BE2C (cell line): ENCODE measurements around the gene E2F6.

Experiments used
- DNase-seq: peaks from one replicate; pipeline ENCODE4 v3.0.0-alpha.2; 2020
- H3K27me3 ChIP-seq: fragments of 250-450 bp; sonication (Bioruptor Pico); 2 replicates; pipeline ENCODE4 v1.5.1; 2020; ENCODE audit warnings: mild to moderate bottlenecking
- H3K36me3 ChIP-seq: fragments of 250-450 bp; sonication (Bioruptor Pico); 2 replicates; pipeline ENCODE4 v1.5.1; 2020; ENCODE audit warnings: mild to moderate bottlenecking
- H3K4me1 ChIP-seq: fragments of 250-450 bp; sonication (Bioruptor Pico); 2 replicates; pipeline ENCODE4 v1.5.1; 2020
- H3K4me3 ChIP-seq: 2 replicates; pipeline ENCODE4 v1.5.1; 2011; ENCODE audit warnings: low read depth, low read length
- H3K9me3 ChIP-seq: fragments of 250-450 bp; sonication (Bioruptor Pico); 2 replicates; pipeline ENCODE4 v1.5.1; 2020
- CTCF ChIP-seq: IDR thresholded peaks from 2 replicates; pipeline ENCODE4 v1.5.1; 2012; ENCODE audit warnings: mild to moderate bottlenecking, low read depth, low read length

Gene E2F6

GRCh38 chr2:11459816-11460215, 6.1 kb downstream of the E2F6 start:
- no peak for TF ChIP-seq CTCF
- peaks cover 38% of the 10 kb centered on the region for H3K36me3 ChIP-seq
- no peak overlapping the region for H3K4me3 ChIP-seq
- H3K27me3 ChIP-seq = no peaks in the 10 kb centered on the region
- H3K4me1 ChIP-seq = no peaks in the 10 kb centered on the region
- H3K9me3 ChIP-seq = no peaks in the 10 kb centered on the region
- no peak for DNase-seq

GRCh38 chr2:11458753-11459152, 7.2 kb downstream of the E2F6 start:
- no peaks in the 10 kb centered on the region for H3K4me1 ChIP-seq
- TF ChIP-seq CTCF = no peak
- peaks cover 39% of the 10 kb centered on the region for H3K36me3 ChIP-seq
- H3K27me3 ChIP-seq = no peaks in the 10 kb centered on the region
- H3K9me3 ChIP-seq = no peaks in the 10 kb centered on the region
- H3K4me3 ChIP-seq = no peak overlapping the region
- no peak for DNase-seq

- Histone ChIP-seq H3K36me3 (peaks cover 39% of the 10 kb centered on the region), H3K27me3 (no peaks in the 10 kb centered on the region), H3K4me3 (no peak overlapping the region), H3K4me1 (no peaks in the 10 kb centered on the region), H3K9me3 (no peaks in the 10 kb centered on the region)
- DNase-seq = no peak
- no peak for TF ChIP-seq CTCF
These were observed 8.0 kb downstream of the E2F6 start for GRCh38 chr2:11457935-11458334.

- no peak for TF ChIP-seq CTCF
These were observed 9.7 kb downstream of the E2F6 start for GRCh38 chr2:11456251-11456650.

GRCh38 chr2:11454824-11455223, 11.1 kb downstream of the E2F6 start:
- DNase-seq = no peak
- Histone ChIP-seq H3K36me3 (peaks cover 59% of the 10 kb centered on the region), H3K4me1 (peaks cover 2% of the 10 kb centered on the region), H3K27me3 (no peaks in the 10 kb centered on the region), H3K4me3 (no peak overlapping the region), H3K9me3 (no peaks in the 10 kb centered on the region)
- TF ChIP-seq CTCF = no peak

More at GRCh38 chr2:11456251-11456650, 9.7 kb downstream of the E2F6 start:
- Histone ChIP-seq H3K4me3 (no peak overlapping the region), H3K27me3 (no peaks in the 10 kb centered on the region), H3K36me3 (peaks cover 51% of the 10 kb centered on the region), H3K4me1 (no peaks in the 10 kb centered on the region), H3K9me3 (no peaks in the 10 kb centered on the region)
- DNase-seq = no peak

- Histone ChIP-seq H3K36me3 (peaks cover 70% of the 10 kb centered on the region), H3K9me3 (no peaks in the 10 kb centered on the region), H3K27me3 (no peaks in the 10 kb centered on the region), H3K4me3 (no peak overlapping the region), H3K4me1 (peaks cover 15% of the 10 kb centered on the region)
- no peak for DNase-seq
- no peak for TF ChIP-seq CTCF
These were observed 15.2 kb downstream of the E2F6 start for GRCh38 chr2:11450791-11451190.
